Measurements from ENCODE around the gene KLHDC8A.
"Not testable (repeated sequence)": the region's sequence is repeated elsewhere in the genome, so short reads cannot be mapped to it uniquely, and the experiment has no call there.

The KLHDC8A gene

DNA sequence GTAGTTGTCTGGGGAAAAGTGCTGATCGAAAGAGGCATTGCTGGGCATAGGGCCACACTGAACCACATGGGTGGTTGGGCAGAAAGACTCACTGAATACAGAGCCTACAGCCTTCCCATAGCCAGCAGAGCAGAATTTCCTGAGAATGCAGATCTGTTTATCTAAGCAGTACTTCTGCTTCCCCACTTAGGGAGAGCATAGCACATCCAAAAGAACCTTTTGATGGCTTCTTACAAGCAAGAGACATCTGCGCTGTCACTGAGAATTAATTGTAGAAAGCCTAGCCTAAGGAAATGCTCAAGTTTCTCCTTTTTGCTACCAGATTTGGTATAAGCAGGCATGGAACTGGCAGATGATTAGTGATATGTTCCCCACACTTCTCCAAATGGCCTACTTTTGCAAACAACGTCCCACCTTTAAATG is 13.0 kb upstream of the KLHDC8A start:
- DNase-seq (ENCODE audit: low read depth): no peak
- TF ChIP-seq, protein P1, sequence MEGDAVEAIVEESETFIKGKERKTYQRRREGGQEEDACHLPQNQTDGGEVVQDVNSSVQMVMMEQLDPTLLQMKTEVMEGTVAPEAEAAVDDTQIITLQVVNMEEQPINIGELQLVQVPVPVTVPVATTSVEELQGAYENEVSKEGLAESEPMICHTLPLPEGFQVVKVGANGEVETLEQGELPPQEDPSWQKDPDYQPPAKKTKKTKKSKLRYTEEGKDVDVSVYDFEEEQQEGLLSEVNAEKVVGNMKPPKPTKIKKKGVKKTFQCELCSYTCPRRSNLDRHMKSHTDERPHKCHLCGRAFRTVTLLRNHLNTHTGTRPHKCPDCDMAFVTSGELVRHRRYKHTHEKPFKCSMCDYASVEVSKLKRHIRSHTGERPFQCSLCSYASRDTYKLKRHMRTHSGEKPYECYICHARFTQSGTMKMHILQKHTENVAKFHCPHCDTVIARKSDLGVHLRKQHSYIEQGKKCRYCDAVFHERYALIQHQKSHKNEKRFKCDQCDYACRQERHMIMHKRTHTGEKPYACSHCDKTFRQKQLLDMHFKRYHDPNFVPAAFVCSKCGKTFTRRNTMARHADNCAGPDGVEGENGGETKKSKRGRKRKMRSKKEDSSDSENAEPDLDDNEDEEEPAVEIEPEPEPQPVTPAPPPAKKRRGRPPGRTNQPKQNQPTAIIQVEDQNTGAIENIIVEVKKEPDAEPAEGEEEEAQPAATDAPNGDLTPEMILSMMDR (IDR thresholded peaks at IDR 0.05; ENCODE audit: low read depth, low read length, missing control alignments): no peak
- H3K4me3 ChIP-seq (ENCODE audit: low read depth, low read length): no peak overlapping the region

GRCh38 chr1:205368478-205368877 is 11.8 kb upstream of the KLHDC8A start:
- TF ChIP-seq, protein P1 (IDR thresholded peaks at IDR 0.05; ENCODE audit: low read depth, low read length, missing control alignments): no peak
- no peak for DNase-seq (ENCODE audit: low read depth)
- H3K4me3 ChIP-seq (ENCODE audit: low read depth, low read length): no peak overlapping the region

DNA sequence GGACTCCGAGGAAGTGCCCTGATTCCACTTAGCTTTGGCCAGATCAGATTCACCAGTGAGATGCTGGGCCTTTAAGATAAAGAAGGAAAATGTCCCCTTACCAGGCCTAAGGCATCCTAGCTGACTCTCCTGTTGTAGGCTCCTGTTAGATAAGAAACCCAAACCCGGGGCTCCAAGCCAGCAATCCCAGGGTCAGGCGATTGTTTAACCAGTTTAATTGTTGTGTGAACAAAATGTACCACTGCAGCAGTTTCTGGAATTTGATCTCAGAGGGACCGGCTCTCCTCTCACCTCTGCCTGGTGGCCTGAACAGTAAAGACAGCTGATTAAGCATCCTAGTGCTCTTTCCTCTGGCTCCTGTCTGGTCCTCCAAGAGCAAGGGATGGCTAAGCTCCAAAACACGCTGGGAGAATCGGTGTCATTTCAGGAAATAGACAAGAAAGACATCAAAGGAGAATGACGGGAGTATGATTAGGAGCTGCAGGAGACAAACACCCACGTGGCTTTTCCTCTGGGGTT is 9.3 kb upstream of the KLHDC8A start:
- H3K4me3 ChIP-seq (ENCODE audit: low read depth, low read length): no peak overlapping the region
- DNase-seq (ENCODE audit: low read depth): no peak
- TF ChIP-seq, protein P1 (IDR thresholded peaks at IDR 0.05; ENCODE audit: low read depth, low read length, missing control alignments): no peak

DNA sequence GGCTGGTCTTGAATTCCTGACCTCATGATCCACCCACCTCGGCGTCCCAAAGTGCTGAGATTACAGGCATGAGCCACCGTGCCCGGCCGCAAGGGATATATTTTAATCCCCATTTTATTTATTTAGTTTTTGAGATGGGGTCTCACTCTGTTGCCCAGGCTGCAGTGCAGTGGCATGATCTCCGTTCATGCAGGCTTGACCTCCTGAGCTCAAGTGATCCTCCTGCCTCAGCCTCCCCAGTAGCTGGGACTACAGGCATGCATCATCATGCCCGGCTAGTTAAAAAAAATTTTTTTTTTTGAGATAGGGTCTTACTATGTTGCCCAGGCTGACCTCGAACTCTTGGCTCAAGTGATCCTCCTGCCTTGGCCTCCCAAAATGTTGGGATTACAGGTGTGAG is 8.4 kb upstream of the KLHDC8A start:
- not testable (repeated sequence) for DNase-seq (ENCODE audit: low read depth)

DNA sequence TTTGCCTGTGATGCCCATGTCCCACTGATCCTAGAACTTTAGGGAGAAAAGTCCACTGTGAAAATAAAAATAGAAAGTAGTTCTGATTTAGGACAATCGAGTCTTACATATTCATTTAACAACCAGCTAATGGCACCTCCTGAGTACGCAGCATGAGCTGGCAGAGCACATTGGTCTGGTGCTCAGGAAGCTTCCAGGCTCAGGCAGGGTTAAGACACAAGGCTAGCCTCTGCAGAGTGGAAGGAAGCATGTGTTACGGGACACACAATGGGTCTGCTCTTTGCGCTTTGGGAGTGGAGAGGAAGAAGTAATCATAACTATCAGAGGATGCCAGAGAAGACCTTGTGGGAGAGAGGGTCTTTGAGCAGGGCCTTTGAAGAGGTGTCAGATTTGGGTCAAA is 4.2 kb upstream of the KLHDC8A start:
- no peak for DNase-seq (ENCODE audit: low read depth)
- TF ChIP-seq, protein P1 (IDR thresholded peaks at IDR 0.05; ENCODE audit: low read depth, low read length, missing control alignments): no peak
- H3K4me3 ChIP-seq (ENCODE audit: low read depth, low read length): no peak overlapping the region

More for the DNA sequence above, 8.4 kb upstream of the KLHDC8A start:
- H3K4me3 ChIP-seq (ENCODE audit: low read depth, low read length): not testable (repeated sequence)

GRCh38 chr1:205359771-205360565 is 3.2 kb upstream of the KLHDC8A start:
- TF ChIP-seq, protein P1 (IDR thresholded peaks at IDR 0.05; ENCODE audit: low read depth, low read length, missing control alignments): no peak
- no peak for DNase-seq (ENCODE audit: low read depth)
- no peak overlapping the region for H3K4me3 ChIP-seq (ENCODE audit: low read depth, low read length)

GRCh38 chr1:205358579-205358978 is 1.9 kb upstream of the KLHDC8A start:
- H3K4me3 ChIP-seq (ENCODE audit: low read depth, low read length): no peak overlapping the region
- no peak for DNase-seq (ENCODE audit: low read depth)
- TF ChIP-seq, protein P1 (IDR thresholded peaks at IDR 0.05; ENCODE audit: low read depth, low read length, missing control alignments): no peak
